HCEC 1CT (cell line): ENCODE data around the gene HK3.

Experiments used
- DNase-seq: peaks from one replicate; pipeline ENCODE4 v3.0.0-alpha.2; 2017

The HK3 gene

GRCh38 chr5:176847726-176848290 is 51.3 kb downstream of the HK3 start:
- DNase-seq = no peak

DNA sequence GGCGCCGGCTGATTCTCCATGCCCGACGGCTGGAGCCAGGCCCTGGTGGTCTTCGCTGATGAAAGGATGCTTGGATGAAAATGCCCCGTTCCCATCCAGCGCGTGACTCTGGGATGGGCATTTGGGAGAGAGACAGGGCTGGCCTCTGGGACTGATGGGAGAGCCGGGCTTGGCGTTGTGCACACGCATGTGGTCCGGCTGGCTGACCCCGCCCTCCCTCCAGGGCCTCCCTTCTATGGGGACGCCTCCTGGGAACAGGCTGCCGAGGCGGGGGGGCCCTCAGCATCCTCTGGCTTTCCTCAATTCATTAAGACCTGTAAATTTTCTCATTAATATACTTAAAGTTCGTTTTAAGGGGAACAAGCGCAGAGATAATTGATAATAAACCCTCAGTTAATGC is 52.0 kb downstream of the HK3 start:
- DNase-seq = no peak

GRCh38 chr5:176846335-176847140 is 52.6 kb downstream of the HK3 start:
- no peak for DNase-seq

- DNase-seq = no peak
Measured at GRCh38 chr5:176845392-176845713, 53.8 kb downstream of the HK3 start.

DNA sequence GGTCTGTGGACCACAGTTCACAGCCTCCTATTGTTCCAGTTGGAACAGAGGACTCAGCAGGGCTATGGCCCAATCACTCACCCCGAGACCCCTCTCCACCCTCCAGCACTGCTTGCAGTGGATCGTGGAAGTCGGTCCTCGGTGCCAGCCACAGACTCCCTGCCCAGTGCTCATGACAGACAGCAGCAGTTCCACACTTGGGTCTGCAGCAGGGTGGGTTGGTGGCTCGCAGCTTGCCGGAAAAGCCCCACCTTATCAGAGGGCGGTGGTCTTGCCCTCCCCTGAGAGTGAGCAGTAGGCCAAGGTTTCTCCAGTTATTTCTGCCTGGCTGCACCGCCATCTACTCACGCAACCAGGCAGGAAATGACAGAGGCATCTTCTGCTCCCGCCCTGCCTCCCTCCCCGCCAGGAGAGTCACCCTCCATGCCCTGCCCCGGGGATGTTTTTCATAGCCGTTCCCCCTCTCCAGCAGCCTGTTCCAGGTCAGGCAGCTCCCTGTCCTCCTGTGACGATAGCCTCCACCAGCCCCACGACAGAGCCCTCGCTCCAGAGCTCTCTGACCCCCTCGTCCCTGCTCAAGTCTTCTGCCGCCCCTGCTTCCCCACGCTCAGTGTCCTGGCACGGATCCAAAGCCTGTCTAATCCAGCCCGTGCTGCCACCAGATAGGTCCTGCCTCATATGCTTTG is 54.3 kb downstream of the HK3 start:
- DNase-seq = no peak

GRCh38 chr5:176844281-176844680 is 54.9 kb downstream of the HK3 start:
- no peak for DNase-seq

- DNase-seq = no peak
Measured at GRCh38 chr5:176843673-176844072, 55.5 kb downstream of the HK3 start.

DNA sequence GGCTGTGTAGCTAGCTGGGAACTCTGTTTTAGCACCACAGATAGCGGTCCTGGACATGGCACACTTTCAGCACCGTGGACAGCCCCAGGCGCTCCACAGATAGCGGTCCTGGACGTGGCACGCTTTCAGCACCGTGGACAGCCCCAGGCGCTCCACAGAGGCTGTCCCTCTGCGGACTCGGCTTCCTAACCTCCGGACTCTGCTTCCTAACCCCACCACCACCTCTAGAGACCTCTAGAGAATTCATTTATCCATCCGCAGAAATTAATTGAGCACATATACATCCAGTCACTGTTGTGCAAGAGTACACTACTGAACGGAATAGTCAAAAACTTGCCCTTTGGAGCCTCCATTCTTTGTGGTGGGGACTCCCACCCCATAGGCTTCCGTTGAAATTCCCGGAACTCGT is 61.4 kb downstream of the HK3 start:
- DNase-seq = peak; percentile 65

GRCh38 chr5:176836811-176837706 is 62.1 kb downstream of the HK3 start:
- DNase-seq = no peak

GRCh38 chr5:176835918-176836317 is 63.2 kb downstream of the HK3 start:
- DNase-seq = no peak

DNA sequence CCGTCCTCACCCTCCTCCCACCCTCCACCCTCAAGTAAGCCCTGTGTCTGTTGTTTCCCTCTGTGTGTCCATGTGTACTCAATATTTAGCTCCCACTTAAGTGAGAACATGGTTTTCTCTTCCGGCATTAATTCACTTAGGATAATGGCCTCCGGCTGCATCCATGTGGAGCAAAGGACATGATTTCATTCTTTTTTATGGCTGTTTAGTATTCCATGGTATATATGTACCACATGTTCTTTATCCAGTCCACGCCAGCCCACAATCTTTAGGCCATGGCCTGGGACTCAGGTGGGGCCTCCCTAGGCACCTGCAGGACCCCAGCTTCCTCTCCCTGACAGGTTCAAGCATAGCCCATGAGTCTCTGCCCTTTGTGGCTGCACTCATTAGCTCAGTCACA is 65.9 kb downstream of the HK3 start:
- no peak for DNase-seq

- no peak for DNase-seq
Measured at GRCh38 chr5:176832162-176832561, 67.0 kb downstream of the HK3 start.

GRCh38 chr5:176831425-176831824 is 67.7 kb downstream of the HK3 start:
- DNase-seq = no peak

GRCh38 chr5:176830995-176831423 is 68.1 kb downstream of the HK3 start:
- no peak for DNase-seq
